KMS-11 (cell line): ENCODE results near the gene RFESD.
"Not testable (repeated sequence)": the region's sequence is repeated elsewhere in the genome, so short reads cannot be mapped to it uniquely, and the experiment has no call there.

Experiments
- H2AFZ ChIP-seq: fragments of 200-600 bp; sonication (generic); 2 replicates; pipeline ENCODE4 v1.6.1; 2016; ENCODE audit warnings: antibody characterized with exemption, mixed run types, low read depth
- H3K27ac ChIP-seq: fragments of 200-600 bp; sonication (generic); 2 replicates; pipeline ENCODE4 v1.6.1; 2016; ENCODE audit warnings: mild to moderate bottlenecking, mixed run types
- H3K27me3 ChIP-seq: fragments of 200-600 bp; sonication (generic); 2 replicates; pipeline ENCODE4 v1.6.1; 2017; ENCODE audit warnings: mild to moderate bottlenecking, low read depth, mixed run types, moderate library complexity; ENCODE audit not compliant: insufficient read depth
- H3K36me3 ChIP-seq: fragments of 200-600 bp; sonication (generic); 2 replicates; pipeline ENCODE4 v1.6.1; 2017; ENCODE audit warnings: mild to moderate bottlenecking, mixed run types; ENCODE audit not compliant: insufficient read depth
- H3K4me1 ChIP-seq: fragments of 200-600 bp; sonication (generic); 2 replicates; pipeline ENCODE4 v1.6.1; 2016; ENCODE audit warnings: mild to moderate bottlenecking, low read depth, mixed run types; ENCODE audit not compliant: poor library complexity, severe bottlenecking
- H3K4me2 ChIP-seq: fragments of 200-600 bp; sonication (generic); 2 replicates; pipeline ENCODE4 v1.7.0; 2016; ENCODE audit warnings: mild to moderate bottlenecking, mixed run types
- H3K4me3 ChIP-seq: fragments of 200-600 bp; sonication (generic); IDR thresholded peaks from 2 replicates; pipeline ENCODE4 v1.6.1; 2017; ENCODE audit warnings: low read depth, low read length, mixed read lengths; ENCODE audit not compliant: insufficient read depth
- H3K79me2 ChIP-seq: fragments of 200-600 bp; sonication (generic); 2 replicates; pipeline ENCODE4 v1.6.1; 2016; ENCODE audit warnings: low read depth, mixed run types; ENCODE audit not compliant: insufficient read depth
- H3K9ac ChIP-seq: fragments of 200-600 bp; sonication (generic); 2 replicates; pipeline ENCODE4 v1.6.1; 2016; ENCODE audit warnings: mild to moderate bottlenecking, mixed run types
- H4K20me1 ChIP-seq: fragments of 200-600 bp; sonication (generic); 2 replicates; pipeline ENCODE4 v1.6.1; 2016; ENCODE audit warnings: mild to moderate bottlenecking, mixed run types; ENCODE audit not compliant: insufficient read depth
- CTCF ChIP-seq: fragments of 200-600 bp; sonication (generic); conservative IDR thresholded peaks from 2 replicates; pipeline ENCODE4 v1.6.1; 2017; ENCODE audit warnings: low read depth, mild to moderate bottlenecking, antibody characterized with exemption, low read length, moderate library complexity, mixed read lengths

RFESD gene

GRCh38 chr5:95644351-95645042, 2.1 kb upstream of the RFESD start:
- Histone ChIP-seq H3K27me3 (no peaks in the 10 kb centered on the region), H3K79me2 (no peaks in the 10 kb centered on the region), H3K36me3 (no peaks in the 10 kb centered on the region), H3K27ac (no peak overlapping the region), H2AFZ (peak overlapping the region; percentile 12; the same call in 1 of the 2 replicates), H3K4me3 (no peak overlapping the region), H3K9ac (no peak overlapping the region), H3K4me2 (peak overlapping the region; percentile 7; the same call in 1 of the 2 replicates), H4K20me1 (no peaks in the 10 kb centered on the region), H3K4me1 (peaks cover 43% of the 10 kb centered on the region)
- TF ChIP-seq CTCF: peak; percentile 84

GRCh38 chr5:95646226-95646568, 380 bp upstream of the RFESD start:
- H3K36me3 ChIP-seq, H3K4me3 ChIP-seq, H3K79me2 ChIP-seq, H3K27me3 ChIP-seq, H4K20me1 ChIP-seq, H3K9ac ChIP-seq: not testable (repeated sequence)
- Histone ChIP-seq H3K4me2 (peak overlapping the region; percentile 24; the same call in 1 of the 2 replicates), H2AFZ (peak overlapping the region; percentile 77), H3K27ac (peak overlapping the region; percentile 91; the same call in 1 of the 2 replicates), H3K4me1 (peaks cover 43% of the 10 kb centered on the region)
- TF ChIP-seq CTCF: 0 out of 2 replicates have a peak, but pooled peaks have one; percentile 5

GRCh38 chr5:95647886-95648860, 1.6 kb downstream of the RFESD start:
- Histone ChIP-seq H2AFZ (peak overlapping the region; percentile 77), H3K4me2 (peak overlapping the region; percentile 95), H3K4me3 (no peak overlapping the region), H3K27me3 (no peaks in the 10 kb centered on the region), H3K79me2 (no peaks in the 10 kb centered on the region), H3K27ac (peak overlapping the region; percentile 91), H3K4me1 (peaks cover 43% of the 10 kb centered on the region), H4K20me1 (no peaks in the 10 kb centered on the region), H3K9ac (peak overlapping the region; percentile 80; the same call in 1 of the 2 replicates), H3K36me3 (no peaks in the 10 kb centered on the region)
- no peak for TF ChIP-seq CTCF

GRCh38 chr5:95649274-95649673, 2.7 kb downstream of the RFESD start:
- no peaks in the 10 kb centered on the region for H4K20me1 ChIP-seq
- no peak overlapping the region for H3K27ac ChIP-seq
- H3K4me3 ChIP-seq: no peak overlapping the region
- H3K27me3 ChIP-seq: no peaks in the 10 kb centered on the region
- H3K36me3 ChIP-seq: no peaks in the 10 kb centered on the region
- no peak for TF ChIP-seq CTCF
- H3K4me1 ChIP-seq: peaks cover 36% of the 10 kb centered on the region
- no peak overlapping the region for H2AFZ ChIP-seq
- H3K79me2 ChIP-seq: no peaks in the 10 kb centered on the region
- H3K4me2 ChIP-seq: no peak overlapping the region
- H3K9ac ChIP-seq: no peak overlapping the region
